Limb (tissue), 2 donors: Measurements from ENCODE around the gene RANBP3.
"Not testable (repeated sequence)": the region's sequence is repeated elsewhere in the genome, so short reads cannot be mapped to it uniquely, and the experiment has no call there.

Experiments
- DNase-seq, 2 donors: peaks; one replicate each; pipeline ENCODE4 v3.0.0-alpha.2; 2016; ENCODE audit errors: extremely low spot score in 2 of 2

The RANBP3 gene, protein sequence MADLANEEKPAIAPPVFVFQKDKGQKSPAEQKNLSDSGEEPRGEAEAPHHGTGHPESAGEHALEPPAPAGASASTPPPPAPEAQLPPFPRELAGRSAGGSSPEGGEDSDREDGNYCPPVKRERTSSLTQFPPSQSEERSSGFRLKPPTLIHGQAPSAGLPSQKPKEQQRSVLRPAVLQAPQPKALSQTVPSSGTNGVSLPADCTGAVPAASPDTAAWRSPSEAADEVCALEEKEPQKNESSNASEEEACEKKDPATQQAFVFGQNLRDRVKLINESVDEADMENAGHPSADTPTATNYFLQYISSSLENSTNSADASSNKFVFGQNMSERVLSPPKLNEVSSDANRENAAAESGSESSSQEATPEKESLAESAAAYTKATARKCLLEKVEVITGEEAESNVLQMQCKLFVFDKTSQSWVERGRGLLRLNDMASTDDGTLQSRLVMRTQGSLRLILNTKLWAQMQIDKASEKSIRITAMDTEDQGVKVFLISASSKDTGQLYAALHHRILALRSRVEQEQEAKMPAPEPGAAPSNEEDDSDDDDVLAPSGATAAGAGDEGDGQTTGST

DNA sequence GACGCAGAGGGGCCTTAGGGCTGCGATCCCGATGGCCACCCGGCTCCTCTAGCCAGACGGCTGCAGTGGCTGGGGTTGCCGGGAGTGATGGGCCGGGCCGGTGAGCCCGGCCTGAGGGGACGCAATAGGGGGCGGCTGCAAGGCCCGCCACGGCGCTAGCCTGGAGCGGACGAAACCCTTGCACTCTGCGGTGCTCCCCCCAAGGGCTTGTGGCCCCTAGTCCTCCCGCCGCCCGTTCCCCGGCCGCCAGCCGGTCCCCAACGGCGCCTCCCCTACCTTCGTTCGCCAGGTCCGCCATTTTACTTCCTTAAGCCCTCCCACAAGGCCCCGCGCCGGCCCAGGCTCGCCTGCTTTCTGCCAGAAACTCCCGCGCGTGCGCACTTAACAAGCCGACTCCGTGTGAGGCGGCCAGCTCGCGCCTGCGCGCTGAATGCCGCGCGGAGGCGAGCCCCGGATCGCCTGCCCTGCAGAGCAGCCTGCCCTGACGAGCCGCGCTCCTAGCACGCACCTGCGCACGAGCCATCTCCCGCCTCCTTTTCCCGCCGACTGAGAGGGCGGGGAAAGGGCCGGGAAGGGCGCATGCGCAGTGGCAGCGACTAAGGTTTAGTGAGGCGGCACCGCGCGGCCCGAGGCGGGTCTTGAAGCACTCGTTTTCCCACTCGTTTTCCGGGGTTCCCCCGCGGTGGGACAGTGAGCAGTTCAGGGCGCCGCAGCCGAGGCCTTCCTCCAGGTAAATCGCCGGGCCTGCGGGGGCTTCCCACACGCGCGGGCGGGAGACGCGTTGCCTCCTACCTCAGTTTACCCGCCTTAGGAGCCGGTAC lies at the start of gene RANBP3:
TSS of gene RANBP3 (minus strand) at position 356 of the 821 bp plus-strand sequence. CDS start at position 298, 58 bp downstream.
- peak; percentile 98 to 100 for DNase-seq

DNA sequence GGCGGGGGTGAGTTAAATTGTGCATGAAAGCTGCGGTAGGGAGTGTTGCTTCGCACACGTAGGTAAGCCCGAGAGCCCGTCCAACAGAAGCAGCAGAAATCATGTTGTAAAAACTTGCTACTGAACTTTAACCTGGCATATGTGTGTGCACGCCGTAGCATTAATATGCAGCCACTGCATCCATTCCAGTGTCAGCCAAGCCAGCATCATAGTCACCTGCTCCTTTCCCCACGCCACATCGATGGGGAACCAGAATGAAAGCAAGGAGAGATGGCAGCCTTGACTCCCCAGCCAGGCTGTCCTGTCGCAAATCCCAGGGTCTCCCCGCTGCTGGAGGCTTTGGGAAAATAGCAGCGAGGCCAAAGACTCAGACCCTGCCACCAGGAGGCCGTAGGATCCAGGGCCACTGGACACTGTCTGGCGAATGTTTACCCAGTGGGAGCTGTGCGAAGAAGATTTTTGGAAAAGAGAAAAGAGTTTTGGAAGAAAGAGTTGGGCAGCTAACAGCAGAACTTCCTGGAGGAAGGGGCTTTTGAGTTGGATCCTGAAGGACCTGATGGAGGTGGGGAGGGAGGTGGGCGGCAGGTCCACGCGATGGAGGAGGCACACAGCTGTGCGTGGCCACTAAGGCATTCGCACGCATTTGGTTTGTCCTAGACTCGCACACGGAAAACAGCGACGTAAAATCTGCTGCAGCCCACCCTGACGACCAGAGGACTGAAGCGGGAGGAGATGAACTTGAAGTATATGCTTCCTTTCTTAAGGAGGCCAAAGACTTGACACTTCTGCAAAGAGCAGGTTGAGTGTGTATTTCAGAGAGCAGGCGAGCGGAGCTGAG lies 48.7 kb upstream of the RANBP3 start:
- DNase-seq, result no peak

DNA sequence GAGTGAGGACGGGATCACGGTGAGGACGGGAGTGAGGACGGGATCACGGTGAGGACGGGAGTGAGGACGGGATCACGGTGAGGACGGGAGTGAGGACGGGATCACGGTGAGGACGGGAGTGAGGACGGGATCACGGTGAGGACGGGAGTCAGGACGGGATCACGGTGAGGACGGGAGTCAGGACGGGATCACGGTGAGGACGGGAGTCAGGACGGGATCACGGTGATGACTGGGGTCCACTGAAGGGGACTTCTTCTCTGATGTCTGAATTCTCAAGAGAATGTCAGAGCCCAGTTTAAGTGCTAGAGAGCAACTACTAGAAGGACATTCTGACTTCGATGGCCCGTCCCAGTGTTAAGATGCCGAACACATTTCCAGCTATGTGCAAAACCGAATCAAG lies 46.8 kb upstream of the RANBP3 start:
- DNase-seq, result not testable (repeated sequence)

DNA sequence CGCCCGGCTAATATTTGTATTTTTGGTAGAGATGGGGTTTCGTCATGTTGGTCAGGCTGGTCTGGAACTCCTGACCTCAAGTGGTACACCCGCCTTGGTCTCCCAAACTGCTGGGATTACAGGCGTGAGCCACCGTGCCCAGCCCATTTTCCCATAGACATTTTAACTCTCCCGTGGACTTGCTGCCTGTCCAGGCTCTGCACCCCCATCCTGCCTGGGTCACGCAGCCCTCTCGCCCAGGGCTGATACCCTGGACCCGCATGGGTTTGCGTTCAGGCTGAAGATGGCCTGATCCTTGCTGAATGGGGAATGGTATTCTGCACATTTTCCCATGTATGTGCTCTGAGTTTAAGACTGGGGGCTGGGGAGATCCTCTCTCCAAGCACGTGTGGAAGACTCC lies 46.0 kb upstream of the RANBP3 start:
- no peak for DNase-seq

DNA sequence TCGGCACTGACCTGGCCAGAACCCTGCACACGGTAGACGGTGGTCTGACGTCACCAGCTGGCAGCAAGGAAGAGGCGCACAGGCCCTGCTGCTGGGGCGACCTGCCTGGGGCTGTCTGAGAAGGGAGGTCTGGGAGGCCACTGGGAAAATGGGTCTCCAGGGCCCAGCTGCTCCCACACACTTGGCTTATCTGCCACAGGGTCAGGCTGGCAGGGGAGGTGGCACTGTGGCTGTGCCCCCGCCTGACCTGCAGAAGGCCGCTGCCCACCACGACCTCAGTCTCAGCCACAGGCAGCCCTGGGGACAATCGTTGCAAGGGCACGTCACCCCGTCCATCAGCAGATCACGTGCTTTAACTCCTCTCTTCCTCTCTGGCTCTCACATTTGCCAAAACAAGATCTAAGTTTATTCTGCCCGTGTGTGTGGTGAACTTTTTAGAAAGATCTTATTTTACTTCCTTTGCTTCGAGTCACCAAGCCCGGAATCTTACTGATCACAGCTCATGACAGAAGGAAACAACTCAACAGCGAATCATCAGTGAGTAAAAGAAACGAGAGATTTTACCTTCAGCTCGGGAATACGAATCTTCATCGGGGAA lies 45.2 kb upstream of the RANBP3 start:
- DNase-seq, result no peak

DNA sequence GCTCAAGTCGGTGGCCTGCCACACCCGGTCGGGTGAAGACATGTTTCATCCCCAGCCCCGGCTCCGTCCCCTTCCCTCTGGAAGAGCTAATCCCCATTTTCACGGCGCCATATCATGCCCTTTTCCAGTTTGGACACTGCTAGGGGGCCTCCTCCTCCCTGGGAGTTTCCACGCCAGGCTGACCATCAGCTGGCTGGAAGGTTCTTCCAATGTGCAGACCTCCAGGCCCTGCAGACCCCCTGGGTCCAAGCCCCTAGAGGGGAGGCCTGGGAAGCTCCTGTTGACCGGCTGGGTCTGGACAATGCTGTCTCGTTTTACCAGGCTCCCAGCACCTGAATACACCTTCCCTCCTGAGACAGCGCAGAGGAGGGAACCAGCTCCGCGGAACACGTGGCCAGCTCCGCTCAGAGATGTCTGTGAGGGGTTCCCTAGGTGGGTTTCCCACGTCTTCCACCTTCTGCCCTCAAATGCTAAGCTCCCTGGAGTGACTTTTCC lies 44.7 kb upstream of the RANBP3 start:
- no peak for DNase-seq

DNA sequence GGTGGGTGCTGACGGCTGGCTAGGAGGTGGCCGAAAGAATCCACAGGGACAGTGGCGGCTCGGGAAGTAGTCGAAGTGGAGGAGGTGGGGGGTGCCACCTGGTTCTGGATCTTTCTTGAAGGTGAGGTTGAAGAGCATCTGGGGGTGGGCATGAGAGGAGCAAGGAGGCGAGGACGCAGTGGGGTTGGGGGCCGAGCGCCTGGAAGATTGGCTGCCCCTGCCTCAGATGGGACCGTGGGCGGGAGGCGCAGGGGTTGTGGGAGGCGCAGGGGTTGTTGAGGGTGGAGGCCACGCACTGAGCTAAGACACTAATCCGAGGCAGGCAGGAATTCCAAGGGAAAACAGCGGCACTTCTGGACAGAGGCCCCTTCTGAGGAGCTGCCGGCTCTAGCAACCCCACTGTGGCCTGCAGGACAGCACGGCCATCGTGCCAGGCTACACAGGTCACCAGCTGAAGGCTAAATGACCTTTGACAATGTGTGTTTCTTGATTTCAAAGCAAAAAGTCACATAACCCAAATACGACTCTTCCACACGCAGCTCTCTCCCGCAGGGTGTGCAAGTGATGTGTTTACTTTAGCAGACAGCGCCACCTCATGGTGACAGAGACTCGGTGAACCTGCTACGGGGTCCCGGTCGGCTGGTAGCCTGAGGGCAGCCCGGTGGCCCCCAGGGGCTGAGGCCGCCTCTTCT lies 44.1 kb upstream of the RANBP3 start:
- peak; percentile 73 to 82 for DNase-seq

DNA sequence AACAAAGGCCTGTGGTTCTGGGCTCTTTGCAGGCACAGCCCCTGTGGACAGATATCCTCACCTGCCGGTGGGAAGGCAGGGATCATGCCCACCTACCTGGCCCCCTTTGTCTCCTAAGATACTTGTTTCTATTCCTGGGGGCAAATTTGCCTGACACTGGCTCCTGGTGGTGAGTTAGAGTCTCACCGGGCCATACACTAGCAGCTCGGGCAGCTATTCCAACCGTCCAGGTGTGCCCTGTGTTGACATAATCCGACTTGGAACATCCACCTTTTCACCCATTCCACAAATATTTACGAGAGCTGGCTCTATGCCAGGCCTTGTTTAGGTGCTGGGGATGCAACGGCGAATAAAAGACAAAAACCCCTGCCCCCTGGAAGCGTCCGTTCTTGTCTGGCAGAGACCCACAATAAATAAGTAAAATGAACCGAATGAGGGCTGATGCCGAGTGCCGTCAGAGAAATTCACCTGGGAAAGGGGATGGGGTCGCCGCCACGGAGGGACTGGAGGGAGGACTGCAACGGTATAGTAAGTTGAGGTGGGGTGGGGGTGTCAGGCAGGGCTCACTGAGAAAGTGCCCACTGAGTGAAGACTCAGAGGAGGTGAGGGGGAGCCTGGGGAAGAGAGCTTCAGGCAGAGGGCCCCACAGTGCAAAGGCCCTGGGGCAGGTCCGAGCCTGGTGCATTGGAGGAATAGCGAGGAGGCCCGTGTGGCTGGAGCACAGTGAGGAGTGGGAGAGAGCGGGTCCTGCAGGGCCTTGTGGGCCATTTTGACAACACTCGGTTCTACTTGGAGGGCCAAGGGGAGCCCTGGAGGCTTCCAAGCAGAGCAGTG lies 43.2 kb upstream of the RANBP3 start:
- DNase-seq, result no peak

DNA sequence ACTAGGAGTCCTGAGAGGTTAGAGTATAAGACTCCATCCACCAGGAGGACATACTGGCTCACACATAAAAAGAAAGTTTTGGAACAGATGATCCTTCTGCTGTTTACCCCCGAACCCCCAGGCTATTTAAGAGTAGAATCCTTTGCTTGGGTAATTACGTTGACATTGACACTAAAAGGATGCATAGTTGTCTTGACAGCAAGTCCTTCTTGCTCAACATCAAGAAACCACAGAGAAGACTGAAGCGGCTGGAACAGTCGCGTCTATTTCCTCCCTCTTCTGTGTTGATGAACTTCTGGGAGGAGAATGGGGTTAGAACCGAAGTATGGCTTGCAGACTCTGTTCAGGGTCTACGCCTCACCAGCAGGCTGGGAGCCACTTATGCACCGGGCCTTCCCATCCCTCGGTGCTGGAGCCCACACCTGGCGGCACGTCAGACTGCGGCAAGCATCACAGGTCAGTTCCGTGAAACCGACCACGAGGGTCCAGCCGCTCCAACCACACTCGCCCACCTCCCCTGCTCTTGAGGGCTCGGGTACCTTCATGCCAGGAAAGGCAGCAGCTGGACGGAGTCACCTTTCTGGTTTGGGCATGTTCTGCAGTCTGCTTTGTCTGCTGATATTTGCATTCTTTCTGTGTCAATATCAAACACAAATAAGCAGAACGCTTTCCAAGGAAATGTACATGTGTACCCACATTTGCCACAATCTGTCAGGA lies 42.4 kb upstream of the RANBP3 start:
- DNase-seq, result no peak

DNA sequence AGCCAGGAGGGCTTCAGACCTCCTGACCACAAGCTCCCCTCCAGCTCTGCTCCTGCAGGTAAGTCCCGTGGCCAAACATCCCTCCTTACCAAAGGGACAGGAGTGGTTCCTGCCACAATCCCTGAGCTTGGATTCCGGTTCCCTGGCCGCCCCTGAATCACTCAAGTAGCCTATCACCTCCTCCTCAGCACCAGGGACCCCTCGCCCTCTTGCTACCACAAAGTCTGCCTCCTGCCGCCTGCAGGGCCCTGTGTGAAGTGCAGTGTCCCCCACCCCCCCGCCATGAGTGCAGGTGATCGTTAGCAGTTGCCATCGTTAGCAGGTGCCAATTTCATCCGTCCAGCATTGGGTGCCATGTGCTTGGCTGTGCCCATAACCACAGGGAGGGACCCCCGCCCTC lies 40.8 kb upstream of the RANBP3 start:
- no peak for DNase-seq

DNA sequence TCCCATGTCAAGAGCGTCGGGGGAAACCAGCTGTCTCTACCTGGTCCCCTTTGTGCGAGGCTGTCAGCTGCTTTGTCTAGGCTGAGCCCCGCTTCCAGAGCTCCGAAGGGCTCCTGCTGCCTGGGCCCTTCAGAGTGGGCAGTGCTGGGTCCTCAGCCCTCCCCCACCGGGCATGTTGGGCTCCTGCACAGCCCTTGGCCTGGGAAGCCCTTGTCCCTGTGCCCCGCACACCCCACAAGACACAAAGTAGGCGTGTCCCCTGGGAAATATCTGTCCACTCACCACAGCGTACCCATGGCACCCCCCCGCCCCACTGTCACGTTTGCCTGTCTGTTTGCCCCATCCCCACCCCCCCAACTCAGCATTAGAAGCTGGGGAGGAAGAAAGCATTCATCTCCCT lies 39.6 kb upstream of the RANBP3 start:
- no peak for DNase-seq

DNA sequence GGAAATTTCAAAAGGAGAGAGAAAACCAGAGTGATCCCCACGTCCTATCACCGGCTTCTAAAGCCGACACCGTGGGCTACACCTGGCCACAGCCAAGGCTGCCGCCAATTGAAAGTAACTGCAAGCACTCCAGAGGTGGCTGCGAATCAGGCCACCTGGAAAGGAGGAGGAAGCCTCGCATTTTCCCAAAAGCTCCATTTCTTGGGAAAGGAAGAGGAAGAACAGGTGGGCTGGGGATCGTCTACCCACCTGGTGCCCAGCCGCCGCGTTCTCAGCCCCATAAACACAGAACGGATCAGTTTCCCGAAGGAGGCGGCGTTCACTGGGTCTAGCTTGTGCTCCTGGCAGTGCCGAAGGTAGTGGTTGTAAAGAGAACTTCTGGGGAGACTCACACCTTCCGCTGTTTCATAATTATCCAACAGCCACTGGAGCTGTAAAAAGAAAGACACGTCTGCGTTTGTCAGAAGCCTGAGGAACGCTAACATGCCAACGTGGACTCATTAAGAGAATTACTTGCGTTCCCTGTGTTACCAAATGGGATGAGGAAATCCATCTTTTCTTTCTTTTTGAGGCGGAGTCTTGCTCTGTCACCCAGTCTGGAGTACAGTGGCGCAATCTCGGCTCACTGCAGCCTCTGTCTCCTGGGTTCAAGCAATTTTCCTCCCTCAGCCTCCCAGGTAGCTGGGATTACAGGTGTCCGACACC lies 38.1 kb upstream of the RANBP3 start:
- no peak for DNase-seq

DNA sequence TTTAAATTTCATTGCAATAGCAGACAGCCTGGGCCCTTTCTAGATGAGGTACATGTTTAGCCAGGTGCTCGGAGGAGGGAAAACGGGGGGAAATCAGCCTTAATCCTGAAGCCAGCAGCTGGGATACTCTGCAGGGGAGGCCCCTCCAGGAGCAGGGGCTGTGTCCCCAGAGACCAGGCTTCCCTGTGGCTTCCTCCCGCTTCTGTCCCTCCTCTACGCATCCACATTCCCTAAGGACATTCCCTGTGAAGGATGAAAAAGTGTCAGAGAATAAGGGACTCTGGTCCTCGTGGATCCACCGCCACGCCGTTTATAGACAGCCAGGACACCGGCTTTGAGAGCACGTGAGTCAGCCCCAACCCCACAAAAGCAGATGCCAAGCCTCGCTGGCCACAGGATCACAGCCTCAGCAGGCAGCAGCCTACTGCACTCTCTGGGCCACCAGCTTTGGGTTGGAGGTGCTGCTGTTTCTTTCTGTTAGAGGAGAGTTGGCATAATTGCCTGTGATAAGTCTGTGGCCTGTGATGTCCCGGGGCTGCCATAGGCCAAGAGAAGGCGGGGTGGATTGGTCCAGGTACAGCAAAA lies 36.7 kb upstream of the RANBP3 start:
- DNase-seq, result no peak

DNA sequence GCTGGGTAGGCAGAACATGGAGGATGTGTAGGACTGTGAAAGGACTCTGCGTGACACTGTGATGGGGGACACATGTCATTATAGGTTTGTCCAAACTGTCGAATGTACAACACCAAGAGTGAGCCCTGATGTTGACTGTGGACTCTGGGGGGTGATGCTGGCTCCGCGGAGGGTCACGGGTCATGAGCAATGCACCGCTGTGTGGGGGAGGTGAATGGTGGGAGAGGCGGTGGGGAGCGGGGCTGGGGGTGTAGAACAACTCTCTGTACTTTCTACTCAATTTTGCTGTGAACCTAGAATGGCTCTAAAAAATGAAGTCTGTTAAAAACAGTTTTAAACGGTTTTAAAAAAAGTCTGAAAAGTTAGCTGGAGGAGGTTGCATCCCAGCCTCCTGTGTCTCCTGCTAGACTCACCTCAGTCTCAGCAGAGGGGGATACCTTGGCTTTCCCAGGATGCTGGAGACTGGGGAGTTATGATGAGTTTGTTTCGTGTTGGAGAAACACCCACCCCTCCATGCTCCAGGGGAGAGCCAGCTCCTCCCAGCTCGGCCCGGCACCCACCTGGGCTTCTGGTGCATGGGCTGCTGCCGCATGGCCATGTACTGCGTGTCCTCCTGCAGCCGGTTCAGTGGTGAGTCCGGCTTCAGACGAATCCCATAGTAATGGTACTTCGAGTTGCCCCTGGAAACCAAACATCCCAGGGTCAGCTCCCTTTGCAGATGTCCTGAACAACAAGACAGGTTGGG lies 34.7 kb upstream of the RANBP3 start:
- no peak for DNase-seq

DNA sequence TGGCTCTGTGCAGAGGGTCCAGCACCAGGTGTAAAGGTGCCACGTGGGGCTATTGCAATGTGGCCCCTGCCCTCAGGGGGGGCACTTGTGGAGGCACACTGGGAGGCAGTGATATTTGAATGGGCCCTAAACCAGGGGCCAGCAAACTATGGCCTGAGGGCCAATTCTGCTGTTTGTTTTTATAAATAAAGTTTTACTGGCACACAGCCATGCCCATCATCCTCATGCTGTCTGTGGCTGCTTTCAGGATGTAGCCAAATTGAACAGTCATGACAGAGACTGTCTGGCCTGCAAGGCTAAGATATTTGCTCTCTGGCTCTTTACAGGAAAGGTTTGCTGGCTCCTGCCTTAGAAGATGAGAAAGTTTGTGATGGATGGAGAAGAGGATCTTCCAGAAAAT lies 33.9 kb upstream of the RANBP3 start:
- DNase-seq, result no peak

DNA sequence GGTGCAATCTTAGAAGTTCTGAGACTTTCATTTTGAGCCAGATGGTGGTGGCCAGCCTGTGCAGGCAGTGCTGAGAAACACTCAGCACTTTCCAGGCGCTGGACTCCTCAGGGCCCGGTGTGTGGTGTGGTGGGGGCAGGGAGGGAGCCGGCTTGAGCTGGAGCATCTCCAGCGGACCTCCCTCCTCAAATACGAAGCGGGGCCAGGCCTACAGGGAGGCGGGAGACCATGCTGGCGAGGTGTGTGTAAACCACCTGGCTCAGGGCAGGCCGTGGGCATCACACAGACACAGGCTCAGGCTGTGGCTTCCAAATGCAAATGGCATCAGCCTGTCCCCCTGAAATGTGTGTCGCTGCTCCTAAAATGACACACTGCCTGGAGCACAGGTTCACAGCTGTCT lies 33.3 kb upstream of the RANBP3 start:
- DNase-seq, result no peak

DNA sequence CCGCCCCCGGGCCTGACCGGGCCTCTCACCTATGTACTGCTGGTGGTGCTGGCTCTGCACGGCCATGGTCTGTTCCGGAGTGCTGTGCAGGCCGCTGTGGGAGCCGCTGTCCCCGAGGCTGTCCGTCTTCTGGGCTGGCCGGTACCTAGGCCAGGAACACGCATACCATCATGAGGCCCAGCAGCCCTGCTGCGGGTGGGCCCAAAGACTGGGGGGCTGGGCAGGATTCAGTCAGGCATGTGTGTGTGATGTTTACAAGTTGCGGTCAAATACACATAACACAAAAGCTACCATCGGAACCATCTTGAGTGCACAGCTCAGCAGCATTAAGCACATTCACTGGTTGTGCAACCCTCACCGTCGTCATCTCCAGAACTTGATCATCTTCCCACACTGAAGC lies 32.2 kb upstream of the RANBP3 start:
- no peak for DNase-seq
